GM12874 (cell line): ENCODE data around the gene PDZD11.

ENCODE experiments used
- CTCF ChIP-seq: IDR thresholded peaks from 2 replicates; pipeline ENCODE4 v1.5.1; 2011; ENCODE audit warnings: low read depth, mild to moderate bottlenecking, control low read depth, low read length, moderate library complexity; ENCODE audit not compliant: insufficient read depth

PDZD11 gene, protein sequence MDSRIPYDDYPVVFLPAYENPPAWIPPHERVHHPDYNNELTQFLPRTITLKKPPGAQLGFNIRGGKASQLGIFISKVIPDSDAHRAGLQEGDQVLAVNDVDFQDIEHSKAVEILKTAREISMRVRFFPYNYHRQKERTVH

DNA sequence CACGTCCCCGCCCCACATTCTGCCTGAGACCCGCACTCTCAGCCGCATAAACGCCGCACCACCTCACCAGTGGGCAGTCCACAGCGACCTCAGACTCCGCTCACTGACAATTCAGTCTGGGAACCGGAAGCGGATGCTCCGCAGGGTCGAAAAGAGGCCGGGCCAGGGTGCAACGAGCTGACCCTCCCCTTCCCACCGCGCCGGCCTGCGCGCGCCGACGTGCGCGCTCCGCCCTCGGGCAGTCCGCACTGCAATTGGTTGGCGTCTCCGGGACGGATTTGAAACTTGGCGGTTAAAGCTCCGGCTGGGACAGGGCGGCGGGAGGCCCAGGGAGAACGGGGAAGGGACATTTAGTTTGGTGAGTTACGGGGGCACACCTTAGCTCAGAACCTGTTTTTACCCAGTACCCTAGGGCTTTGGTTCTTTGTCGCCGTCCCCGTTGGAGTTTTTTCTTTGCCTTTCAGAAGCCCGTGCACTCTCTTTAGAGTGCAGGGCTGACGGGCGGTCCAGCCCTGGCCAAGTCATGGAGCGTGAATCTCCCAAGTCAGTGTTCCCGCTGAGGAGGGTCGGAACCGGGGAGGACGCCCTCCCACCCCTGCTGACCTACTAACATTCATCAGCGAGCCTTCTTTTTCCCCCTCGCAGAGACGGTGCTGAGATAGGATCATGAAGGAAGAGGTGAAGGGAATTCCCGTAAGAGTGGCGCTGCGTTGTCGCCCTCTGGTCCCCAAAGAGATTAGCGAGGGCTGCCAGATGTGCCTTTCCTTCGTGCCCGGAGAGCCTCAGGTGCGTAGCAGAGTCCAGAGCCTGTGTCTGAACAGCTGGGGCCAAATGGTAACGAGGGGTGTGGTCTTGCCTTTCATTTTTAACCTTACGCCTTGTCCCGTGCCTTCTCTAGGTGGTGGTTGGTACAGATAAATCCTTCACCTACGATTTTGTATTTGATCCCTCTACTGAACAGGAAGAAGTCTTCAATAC is at the start of gene PDZD11, which contains the start of gene KIF4A:
PDZD11 (minus strand) TSS at position 135 of the 978 bp plus-strand sequence. CDS start 586 bp downstream, outside the sequence.
KIF4A (plus strand) TSS at position 312 of the 978 bp plus-strand sequence; CDS start at position 667, 355 bp downstream.
- no peak for TF ChIP-seq CTCF

DNA sequence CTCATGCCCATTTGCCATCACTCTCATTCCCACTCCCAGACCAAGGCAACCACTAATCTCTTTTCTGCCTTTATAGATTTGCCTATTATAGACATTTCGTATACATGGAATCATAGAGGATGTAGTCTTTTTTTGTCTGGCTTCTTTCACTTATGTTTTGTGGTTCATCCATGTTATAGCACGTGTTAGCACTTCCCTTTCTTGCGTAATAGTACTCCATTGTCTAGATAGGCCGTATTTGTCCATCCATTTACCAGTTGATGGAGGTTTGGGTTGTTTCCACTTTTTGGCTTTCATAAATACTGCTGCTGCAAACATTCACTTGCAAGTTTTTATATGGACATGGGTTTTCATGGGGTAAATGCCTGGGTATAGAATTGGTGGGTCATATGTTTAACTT is 48.6 kb upstream of the PDZD11 start:
- no peak for TF ChIP-seq CTCF

DNA sequence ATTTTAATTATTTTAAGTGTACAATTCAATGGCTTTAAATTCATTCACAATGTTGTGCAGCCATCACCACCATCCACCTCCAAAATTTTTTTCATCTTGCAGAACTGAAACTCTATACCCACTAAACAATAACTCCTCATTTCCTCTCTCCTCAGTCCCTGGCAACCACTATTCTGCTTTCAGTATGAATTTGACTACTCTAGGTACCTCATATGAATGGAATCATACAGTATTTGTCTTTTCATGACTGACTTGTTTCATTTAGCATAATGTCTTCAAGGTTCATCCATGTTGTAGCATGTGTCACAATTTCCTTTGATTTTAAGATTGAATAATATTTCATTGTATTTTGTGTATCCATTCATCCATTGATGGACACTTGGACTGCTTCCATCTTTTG is 47.0 kb upstream of the PDZD11 start:
- TF ChIP-seq CTCF = no peak

DNA sequence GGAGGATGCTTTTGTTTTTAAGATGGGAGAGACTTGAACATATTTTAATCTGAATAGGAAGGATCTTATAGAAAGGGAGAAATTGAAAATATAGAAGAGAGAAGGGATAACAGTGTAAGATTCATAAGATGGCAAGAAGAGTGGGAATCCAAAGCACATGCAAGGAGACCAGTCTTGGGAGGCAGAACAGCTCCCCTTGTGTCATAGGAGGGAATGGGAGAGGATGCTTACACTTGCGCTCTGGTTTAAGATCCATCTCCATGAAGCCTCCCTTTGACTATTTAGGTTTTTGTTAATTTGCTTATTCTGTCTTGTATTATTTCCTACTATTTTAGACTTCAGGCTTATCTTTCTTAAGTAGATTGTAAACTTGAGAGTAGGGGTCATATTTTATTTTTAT is 42.9 kb upstream of the PDZD11 start:
- TF ChIP-seq CTCF = no peak

DNA sequence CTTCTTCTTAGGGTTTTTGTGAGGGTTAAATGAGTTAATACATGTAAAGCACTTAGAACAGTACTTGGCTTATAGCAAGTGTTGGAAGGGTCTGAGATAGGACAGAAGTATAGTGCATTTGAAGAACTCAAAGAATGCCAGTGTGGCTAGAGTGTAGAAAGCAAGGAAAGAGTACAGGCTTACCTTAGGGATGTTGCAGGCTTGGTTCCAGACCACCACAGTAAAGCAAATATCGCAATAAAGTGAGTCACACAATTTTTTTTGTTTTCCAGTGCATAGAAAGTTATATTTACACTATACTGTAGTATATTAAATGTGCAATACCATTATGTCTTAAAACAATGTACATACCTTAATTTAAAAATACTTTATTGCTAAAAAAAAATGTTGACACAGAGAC is 41.4 kb upstream of the PDZD11 start:
- TF ChIP-seq CTCF = no peak

DNA sequence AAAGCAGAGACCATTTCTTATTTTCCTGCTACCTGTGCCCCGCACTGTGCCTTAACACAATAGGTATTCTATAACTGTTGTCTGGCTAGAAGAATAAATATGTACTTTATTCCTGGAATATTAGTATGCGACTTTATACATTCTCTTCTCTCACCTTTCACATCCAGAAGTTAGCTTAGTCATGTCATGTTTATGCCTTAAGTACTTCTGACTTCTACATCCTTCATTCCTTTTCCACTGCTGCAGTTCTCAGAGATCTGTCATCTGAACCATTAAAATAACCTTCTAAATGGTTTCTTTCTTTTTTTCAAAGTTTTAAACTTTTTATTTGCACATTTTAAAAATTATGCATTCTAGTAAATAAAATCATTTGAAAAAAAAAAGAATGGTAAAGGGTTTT is 34.6 kb upstream of the PDZD11 start:
- no peak for TF ChIP-seq CTCF

DNA sequence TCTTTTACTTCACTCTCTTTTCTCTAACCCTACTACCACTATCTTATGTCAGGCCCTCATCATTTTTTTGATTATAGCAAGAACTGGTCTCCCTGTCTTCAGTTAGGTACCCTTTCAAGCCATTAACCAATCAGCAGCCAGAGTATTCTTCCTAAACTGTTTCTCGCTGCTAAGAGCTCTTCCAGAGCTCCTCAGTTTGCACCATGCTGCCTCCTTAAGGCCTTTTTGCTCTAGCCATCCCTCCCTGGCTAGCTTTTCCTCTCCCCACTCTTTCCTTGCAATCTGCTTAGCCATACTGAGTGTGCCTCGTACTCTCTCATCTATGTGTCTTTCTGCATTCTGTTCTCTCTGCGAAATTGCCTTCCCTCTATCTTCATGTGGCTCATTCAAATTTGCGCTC is 33.1 kb upstream of the PDZD11 start:
- TF ChIP-seq CTCF = no peak
